Mammary epithelial cell (primary cell): Measurements from ENCODE around the gene APOL6.

Experiments
- EZH2 ChIP-seq: IDR thresholded peaks from 2 replicates; pipeline ENCODE4 v1.6.1; 2012; ENCODE audit warnings: low read length, inconsistent platforms, borderline replicate concordance
- TF ChIP-seq, protein P1 (sequence below), 2 donors: IDR thresholded peaks in 1 of 2; conservative IDR thresholded peaks in 1 of 2; 2 replicates each; pipeline ENCODE4 v1.5.1; 2011 to 2012; ENCODE audit warnings: inconsistent platforms in 2 of 2, low read length in 2 of 2, mild to moderate bottlenecking in 2 of 2, control low read depth in 1 of 2, low read depth in 1 of 2; ENCODE audit not compliant: insufficient read depth in 1 of 2; ENCODE audit errors: extremely low read depth in 1 of 2

DNA sequence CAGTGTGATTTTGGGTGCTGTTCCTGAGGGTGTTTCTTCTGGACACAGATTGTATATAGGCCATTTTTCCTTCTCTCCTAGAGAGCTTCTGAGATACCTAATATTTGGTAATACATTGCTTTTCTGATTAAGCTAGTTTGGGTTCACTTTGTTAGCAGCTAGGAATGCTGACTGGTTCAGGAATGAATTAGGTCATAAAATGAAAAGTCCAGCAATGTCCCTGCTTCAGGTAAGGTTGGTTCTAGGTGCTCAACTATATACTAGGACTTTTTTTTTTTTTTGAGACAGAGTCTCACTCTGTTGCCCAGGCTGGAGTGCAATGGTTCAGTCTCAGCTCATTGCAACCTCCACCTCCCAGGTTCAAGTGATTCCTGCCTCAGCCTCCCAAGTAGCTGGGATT, 36.5 kb downstream of the APOL6 start:
- TF ChIP-seq, protein P1, sequence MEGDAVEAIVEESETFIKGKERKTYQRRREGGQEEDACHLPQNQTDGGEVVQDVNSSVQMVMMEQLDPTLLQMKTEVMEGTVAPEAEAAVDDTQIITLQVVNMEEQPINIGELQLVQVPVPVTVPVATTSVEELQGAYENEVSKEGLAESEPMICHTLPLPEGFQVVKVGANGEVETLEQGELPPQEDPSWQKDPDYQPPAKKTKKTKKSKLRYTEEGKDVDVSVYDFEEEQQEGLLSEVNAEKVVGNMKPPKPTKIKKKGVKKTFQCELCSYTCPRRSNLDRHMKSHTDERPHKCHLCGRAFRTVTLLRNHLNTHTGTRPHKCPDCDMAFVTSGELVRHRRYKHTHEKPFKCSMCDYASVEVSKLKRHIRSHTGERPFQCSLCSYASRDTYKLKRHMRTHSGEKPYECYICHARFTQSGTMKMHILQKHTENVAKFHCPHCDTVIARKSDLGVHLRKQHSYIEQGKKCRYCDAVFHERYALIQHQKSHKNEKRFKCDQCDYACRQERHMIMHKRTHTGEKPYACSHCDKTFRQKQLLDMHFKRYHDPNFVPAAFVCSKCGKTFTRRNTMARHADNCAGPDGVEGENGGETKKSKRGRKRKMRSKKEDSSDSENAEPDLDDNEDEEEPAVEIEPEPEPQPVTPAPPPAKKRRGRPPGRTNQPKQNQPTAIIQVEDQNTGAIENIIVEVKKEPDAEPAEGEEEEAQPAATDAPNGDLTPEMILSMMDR (conservative IDR thresholded peaks at IDR 0.05 in 1 of 2, IDR thresholded peaks at IDR 0.05 in 1 of 2; ENCODE audit: extremely low read depth in 1 of 2, insufficient read depth in 1 of 2, low read depth in 1 of 2, low read length in 2 of 2) = no peak
- no peak for TF ChIP-seq EZH2
